Esophagus (tissue), 2 donors: ENCODE measurements around the gene INPP5E. TPM values are rescaled to one million over a fixed set of nuclear protein-coding genes. Genes with fewer than 3 reads are reported as not detected.

Experiments used
- H3K27ac ChIP-seq, 2 donors: one replicate each; pipeline ENCODE4 v1.5.1; 2013; ENCODE audit warnings: low read depth in 2 of 2, mild to moderate bottlenecking in 2 of 2, inconsistent platforms in 1 of 2, low read length in 1 of 2, moderate library complexity in 1 of 2
- H3K27me3 ChIP-seq, 2 donors: one replicate each; pipeline ENCODE4 v1.6.1; 2013; ENCODE audit warnings: low read length in 2 of 2, control low read depth in 1 of 2, mild to moderate bottlenecking in 1 of 2; ENCODE audit not compliant: insufficient read depth in 2 of 2, control insufficient read depth in 1 of 2
- H3K36me3 ChIP-seq, 2 donors: one replicate each; pipeline ENCODE4 v1.6.1; 2013; ENCODE audit warnings: low read length in 1 of 2; ENCODE audit not compliant: control insufficient read depth in 2 of 2, insufficient read depth in 2 of 2
- H3K4me1 ChIP-seq, 2 donors: one replicate each; pipeline ENCODE4 v1.6.1; 2013; ENCODE audit warnings: low read length in 1 of 2; ENCODE audit not compliant: control insufficient read depth in 2 of 2, insufficient read depth in 2 of 2
- H3K4me3 ChIP-seq, 2 donors: one replicate each; pipeline ENCODE4 v1.5.1; 2013; ENCODE audit warnings: low read length in 2 of 2, mild to moderate bottlenecking in 2 of 2, low read depth in 1 of 2, moderate library complexity in 1 of 2
- H3K9me3 ChIP-seq, 2 donors: one replicate each; pipeline ENCODE4 v1.6.1; 2013; ENCODE audit warnings: mild to moderate bottlenecking in 2 of 2, low read depth in 1 of 2, low read length in 1 of 2, moderate library complexity in 1 of 2; ENCODE audit not compliant: control insufficient read depth in 2 of 2, insufficient read depth in 1 of 2
- whole genome bisulfite sequencing, 2 donors: extraction: QIAGEN DNeasy Blood & Tissue Kit; methylation state at CpG; one replicate each; pipeline ENCODE4 v1.1.7; 2013; 5-methylcytosine and 5-hydroxymethylcytosine counted together
- polyA plus RNA-seq, 2 donors: library from polyadenylated mRNA; stranded (reverse); fragments of 200-250 nt; gene quantifications; one replicate each; pipeline ENCODE4 v1.2.3, GENCODE V29; 2013
- donor health status: healthy with polysubstance abuse.
- donor health status: Bipolar disorder and iron deficiency.

INPP5E gene
- polyA plus RNA-seq, 2 donors, result 6.2 to 10.5 TPM

GRCh38 chr9:136438548-136439480 is 831 bp downstream of the INPP5E start:
- Histone ChIP-seq H3K27me3 (no peaks in the 10 kb centered on the region), H3K9me3 (no peaks in the 10 kb centered on the region), H3K4me3 (peak overlapping the region; percentile 76 to 91), H3K4me1 (peaks cover 0 to 17% of the 10 kb centered on the region in 2 donors), H3K27ac (peak overlapping the region; percentile 44 to 77), H3K36me3 (peaks cover 19 to 37% of the 10 kb centered on the region in 2 donors)
- 1 to 2% methylated on average over 74 to 91 of the region's 91 CpGs for WGBS, 2 donors

- 47 to 48% methylated on average over 37 of the region's 37 CpGs for WGBS, 2 donors
- H3K9me3 ChIP-seq, result no peaks in the 10 kb centered on the region
- no peaks in the 10 kb centered on the region for H3K27me3 ChIP-seq
- H3K36me3 ChIP-seq, result peaks cover 15 to 37% of the 10 kb centered on the region in 2 donors
- H3K4me1 ChIP-seq, result peaks cover 0 to 17% of the 10 kb centered on the region in 2 donors
- H3K27ac ChIP-seq, result no peak overlapping the region
- H3K4me3 ChIP-seq, result peak overlapping the region; percentile 76 to 91
These were observed 1.7 kb downstream of the INPP5E start for GRCh38 chr9:136437839-136438547.

GRCh38 chr9:136437430-136437829 is 2.2 kb downstream of the INPP5E start:
- peaks cover 0 to 17% of the 10 kb centered on the region in 2 donors for H3K4me1 ChIP-seq
- H3K4me3 ChIP-seq, result peak overlapping the region in 1 of 2 donors; percentile 2
- 51 to 59% methylated on average over 8 of the region's 8 CpGs for WGBS, 2 donors
- no peaks in the 10 kb centered on the region for H3K9me3 ChIP-seq
- no peak overlapping the region for H3K27ac ChIP-seq
- no peaks in the 10 kb centered on the region for H3K27me3 ChIP-seq
- peaks cover 13 to 41% of the 10 kb centered on the region in 2 donors for H3K36me3 ChIP-seq

- no peak overlapping the region for H3K27ac ChIP-seq
- H3K36me3 ChIP-seq, result peaks cover 6 to 37% of the 10 kb centered on the region in 2 donors
- 89 to 91% methylated on average over 25 of the region's 25 CpGs for WGBS, 2 donors
- H3K9me3 ChIP-seq, result no peaks in the 10 kb centered on the region
- H3K27me3 ChIP-seq, result no peaks in the 10 kb centered on the region
- no peak overlapping the region for H3K4me3 ChIP-seq
- peaks cover 0 to 17% of the 10 kb centered on the region in 2 donors for H3K4me1 ChIP-seq
These were observed 3.5 kb downstream of the INPP5E start for GRCh38 chr9:136436055-136436634.

- 91 to 94% methylated on average over 16 to 17 of the region's 17 CpGs for WGBS, 2 donors
- peaks cover 6 to 42% of the 10 kb centered on the region in 2 donors for H3K36me3 ChIP-seq
- H3K27ac ChIP-seq, result no peak overlapping the region
- H3K27me3 ChIP-seq, result no peaks in the 10 kb centered on the region
- no peaks in the 10 kb centered on the region for H3K9me3 ChIP-seq
- H3K4me3 ChIP-seq, result no peak overlapping the region
- H3K4me1 ChIP-seq, result peaks cover 0 to 12% of the 10 kb centered on the region in 2 donors
These were observed 5.0 kb downstream of the INPP5E start for GRCh38 chr9:136434580-136435169.

GRCh38 chr9:136433849-136434579 is 5.6 kb downstream of the INPP5E start:
- H3K4me3 ChIP-seq, result no peak overlapping the region
- H3K36me3 ChIP-seq, result peaks cover 6 to 47% of the 10 kb centered on the region in 2 donors
- no peak overlapping the region for H3K27ac ChIP-seq
- WGBS, 2 donors, result 89 to 91% methylated on average over 37 of the region's 37 CpGs
- H3K27me3 ChIP-seq, result no peaks in the 10 kb centered on the region
- H3K4me1 ChIP-seq, result peaks cover 0 to 12% of the 10 kb centered on the region in 2 donors
- H3K9me3 ChIP-seq, result no peaks in the 10 kb centered on the region

GRCh38 chr9:136433043-136433715 is 6.5 kb downstream of the INPP5E start:
- Histone ChIP-seq H3K36me3 (peaks cover 6 to 51% of the 10 kb centered on the region in 2 donors), H3K27me3 (no peaks in the 10 kb centered on the region), H3K27ac (no peak overlapping the region), H3K4me1 (peaks cover 0 to 7% of the 10 kb centered on the region in 2 donors), H3K4me3 (no peak overlapping the region), H3K9me3 (no peaks in the 10 kb centered on the region)
- WGBS, 2 donors, result 91 to 92% methylated on average over 35 to 36 of the region's 36 CpGs

- WGBS, 2 donors, result 92 to 96% methylated on average over 26 of the region's 26 CpGs
- peaks cover 6 to 51% of the 10 kb centered on the region in 2 donors for H3K36me3 ChIP-seq
- H3K4me3 ChIP-seq, result no peak overlapping the region
- no peak overlapping the region for H3K27ac ChIP-seq
- H3K27me3 ChIP-seq, result no peaks in the 10 kb centered on the region
- H3K4me1 ChIP-seq, result peaks cover 0 to 6% of the 10 kb centered on the region in 2 donors
- no peaks in the 10 kb centered on the region for H3K9me3 ChIP-seq
These were observed 7.1 kb downstream of the INPP5E start for GRCh38 chr9:136432591-136432990.
